Small intestine (tissue), 7 donors: Measurements from ENCODE around the gene IGF2R. TPM values are rescaled to one million over a fixed set of nuclear protein-coding genes. Genes with fewer than 3 reads are reported as not detected.

Source experiments
- DNase-seq, 2 donors: peaks; one replicate each; pipeline versions ENCODE4 v3.0.0 to v3.0.0-alpha.2; 2013
- FAIRE-seq: peaks from 2 replicates; lab custom pipeline; 2012; peaks lifted over from hg19 to GRCh38; lab: Jason Lieb, UNC
- H3K27ac ChIP-seq, 3 donors: one replicate each; pipeline ENCODE4 v1.5.1; 2013; ENCODE audit warnings: low read length in 2 of 3, mild to moderate bottlenecking in 2 of 3, control low read depth in 1 of 3, inconsistent platforms in 1 of 3, low read depth in 1 of 3, moderate library complexity in 1 of 3
- H3K27me3 ChIP-seq, 3 donors: one replicate each; pipeline ENCODE4 v1.6.1; 2013; ENCODE audit warnings: low read length in 3 of 3, inconsistent platforms in 1 of 3; ENCODE audit not compliant: control insufficient read depth in 3 of 3, insufficient read depth in 3 of 3
- H3K36me3 ChIP-seq, 3 donors: one replicate each; pipeline ENCODE4 v1.6.1; 2013; ENCODE audit warnings: low read length in 3 of 3, inconsistent platforms in 1 of 3, low read depth in 1 of 3, mild to moderate bottlenecking in 1 of 3, moderate library complexity in 1 of 3; ENCODE audit not compliant: control insufficient read depth in 3 of 3, insufficient read depth in 2 of 3
- H3K4me1 ChIP-seq, 3 donors: one replicate each; pipeline ENCODE4 v1.6.1; 2013; ENCODE audit warnings: low read length in 2 of 3, inconsistent platforms in 1 of 3, low read depth in 1 of 3, mild to moderate bottlenecking in 1 of 3, moderate library complexity in 1 of 3; ENCODE audit not compliant: control insufficient read depth in 3 of 3, insufficient read depth in 2 of 3
- H3K4me3 ChIP-seq, 3 donors: one replicate each; pipeline ENCODE4 v1.5.1; 2013; ENCODE audit warnings: low read length in 3 of 3, control low read depth in 1 of 3, inconsistent platforms in 1 of 3, low read depth in 1 of 3, mild to moderate bottlenecking in 1 of 3, moderate library complexity in 1 of 3
- H3K9me3 ChIP-seq, 2 donors: one replicate each; pipeline ENCODE4 v1.6.1; 2013; ENCODE audit warnings: low read depth in 1 of 2, low read length in 1 of 2; ENCODE audit not compliant: control insufficient read depth in 2 of 2, insufficient read depth in 1 of 2
- WGBS, 3 donors: extraction: QIAGEN DNeasy Blood & Tissue Kit; methylation state at CpG; one replicate each; pipeline ENCODE4 v1.1.7; 2013; 5-methylcytosine and 5-hydroxymethylcytosine counted together
- polyA plus RNA-seq, 4 donors: library from polyadenylated mRNA; stranded (reverse) in 3 of 4; unstranded in 1 of 4; fragments of 200-250 nt in 3 of 4; fragments of 120-200 nt in 1 of 4; gene quantifications; one replicate each; pipeline versions ENCODE4 v1.2.1 to v1.2.3, GENCODE V29; 2013
- donor health status: healthy with polysubstance abuse.
- donor health status: control.
- donor health status: control.
- donor health status: Bipolar disorder and iron deficiency.
- donor health status: healthy.

The IGF2R gene
- polyA plus RNA-seq, 4 donors, result 4.9 to 111 (median 14.7) TPM

GRCh38 chr6:160022101-160022500 is 53.2 kb downstream of the IGF2R start:
- FAIRE-seq, result no peak
- no peaks in the 10 kb centered on the region for H3K9me3 ChIP-seq
- DNase-seq, result no peak
- 88 to 100% (median 96%) methylated on average over 1 of the region's 1 CpG for WGBS, 3 donors
- H3K4me1 ChIP-seq, result no peaks in the 10 kb centered on the region
- H3K36me3 ChIP-seq, result peaks cover 6 to 11% (median 6%) of the 10 kb centered on the region in 3 donors
- no peaks in the 10 kb centered on the region for H3K27me3 ChIP-seq
- H3K27ac ChIP-seq, result no peak overlapping the region
- no peak overlapping the region for H3K4me3 ChIP-seq

- WGBS, 3 donors, result 96 to 99% (median 97%) methylated on average over 3 of the region's 3 CpGs
- Histone ChIP-seq H3K4me1 (no peaks in the 10 kb centered on the region), H3K9me3 (no peaks in the 10 kb centered on the region), H3K36me3 (peaks cover 6 to 17% (median 6%) of the 10 kb centered on the region in 3 donors), H3K4me3 (no peak overlapping the region), H3K27me3 (no peaks in the 10 kb centered on the region), H3K27ac (no peak overlapping the region)
- DNase-seq (no peak), FAIRE-seq (no peak)
Observed at GRCh38 chr6:160022793-160023192, 53.9 kb downstream of the IGF2R start.

GRCh38 chr6:160024152-160024551 is 55.3 kb downstream of the IGF2R start:
- FAIRE-seq (no peak), DNase-seq (no peak)
- no peaks in the 10 kb centered on the region for H3K4me1 ChIP-seq
- H3K27ac ChIP-seq, result no peak overlapping the region
- H3K4me3 ChIP-seq, result no peak overlapping the region
- H3K27me3 ChIP-seq, result no peaks in the 10 kb centered on the region
- H3K36me3 ChIP-seq, result peaks cover 6 to 26% (median 6%) of the 10 kb centered on the region in 3 donors
- no peaks in the 10 kb centered on the region for H3K9me3 ChIP-seq
- 91 to 94% (median 91%) methylated on average over 8 of the region's 8 CpGs for WGBS, 3 donors

GRCh38 chr6:160027076-160027475 is 58.2 kb downstream of the IGF2R start:
- no peaks in the 10 kb centered on the region for H3K9me3 ChIP-seq
- FAIRE-seq (no peak), DNase-seq (no peak)
- peaks cover 8 to 48% (median 15%) of the 10 kb centered on the region in 3 donors for H3K36me3 ChIP-seq
- no peaks in the 10 kb centered on the region for H3K27me3 ChIP-seq
- no peak overlapping the region for H3K4me3 ChIP-seq
- H3K4me1 ChIP-seq, result peaks cover 0 to 5% (median 0%) of the 10 kb centered on the region in 3 donors
- no peak overlapping the region for H3K27ac ChIP-seq
- WGBS, 3 donors, result 96 to 97% (median 96%) methylated on average over 11 of the region's 11 CpGs

- Histone ChIP-seq H3K27me3 (no peaks in the 10 kb centered on the region), H3K4me1 (peaks cover 0 to 5% (median 0%) of the 10 kb centered on the region in 3 donors), H3K4me3 (no peak overlapping the region), H3K27ac (no peak overlapping the region), H3K9me3 (no peaks in the 10 kb centered on the region), H3K36me3 (peaks cover 9 to 52% (median 19%) of the 10 kb centered on the region in 3 donors)
- 88 to 93% (median 92%) methylated on average over 10 of the region's 10 CpGs for WGBS, 3 donors
- DNase-seq (no peak), FAIRE-seq (no peak)
Observed at GRCh38 chr6:160027931-160028330, 59.0 kb downstream of the IGF2R start.

- peaks cover 14 to 56% (median 19%) of the 10 kb centered on the region in 3 donors for H3K36me3 ChIP-seq
- H3K9me3 ChIP-seq, result no peaks in the 10 kb centered on the region
- H3K27ac ChIP-seq, result no peak overlapping the region
- no peaks in the 10 kb centered on the region for H3K27me3 ChIP-seq
- FAIRE-seq (no peak), DNase-seq (no peak)
- no peak overlapping the region for H3K4me3 ChIP-seq
- H3K4me1 ChIP-seq, result peaks cover 0 to 5% (median 0%) of the 10 kb centered on the region in 3 donors
- WGBS, 3 donors, result 85 to 89% (median 88%) methylated on average over 8 of the region's 8 CpGs
Observed at GRCh38 chr6:160028487-160029275, 59.8 kb downstream of the IGF2R start.

- no peaks in the 10 kb centered on the region for H3K9me3 ChIP-seq
- no peaks in the 10 kb centered on the region for H3K27me3 ChIP-seq
- WGBS, 3 donors, result 91 to 92% (median 92%) methylated on average over 11 of the region's 11 CpGs
- peak overlapping the region in 1 of 3 donors; percentile 24 for H3K27ac ChIP-seq
- peaks cover 16 to 57% (median 16%) of the 10 kb centered on the region in 3 donors for H3K36me3 ChIP-seq
- no peak for FAIRE-seq
- no peak overlapping the region for H3K4me3 ChIP-seq
- H3K4me1 ChIP-seq, result peaks cover 0 to 5% (median 0%) of the 10 kb centered on the region in 3 donors
- DNase-seq, result no peak
Observed at GRCh38 chr6:160029525-160029924, 60.6 kb downstream of the IGF2R start.

GRCh38 chr6:160030103-160030502 is 61.2 kb downstream of the IGF2R start:
- 11 to 39% (median 32%) methylated on average over 5 of the region's 5 CpGs for WGBS, 3 donors
- no peak overlapping the region for H3K4me3 ChIP-seq
- DNase-seq (peak; percentile 42 to 79), FAIRE-seq (no peak)
- H3K27ac ChIP-seq, result peak overlapping the region in 2 of 3 donors; percentile 24 to 60
- H3K4me1 ChIP-seq, result peaks cover 0 to 5% (median 0%) of the 10 kb centered on the region in 3 donors
- H3K9me3 ChIP-seq, result no peaks in the 10 kb centered on the region
- H3K36me3 ChIP-seq, result peaks cover 12 to 59% (median 15%) of the 10 kb centered on the region in 3 donors
- no peaks in the 10 kb centered on the region for H3K27me3 ChIP-seq
